Measurements from ENCODE around the gene COBL. TPM values are rescaled to one million over a fixed set of nuclear protein-coding genes. Genes with fewer than 3 reads are reported as not detected.

The COBL gene
- polyA plus RNA-seq, 3 donors = not detected

DNA sequence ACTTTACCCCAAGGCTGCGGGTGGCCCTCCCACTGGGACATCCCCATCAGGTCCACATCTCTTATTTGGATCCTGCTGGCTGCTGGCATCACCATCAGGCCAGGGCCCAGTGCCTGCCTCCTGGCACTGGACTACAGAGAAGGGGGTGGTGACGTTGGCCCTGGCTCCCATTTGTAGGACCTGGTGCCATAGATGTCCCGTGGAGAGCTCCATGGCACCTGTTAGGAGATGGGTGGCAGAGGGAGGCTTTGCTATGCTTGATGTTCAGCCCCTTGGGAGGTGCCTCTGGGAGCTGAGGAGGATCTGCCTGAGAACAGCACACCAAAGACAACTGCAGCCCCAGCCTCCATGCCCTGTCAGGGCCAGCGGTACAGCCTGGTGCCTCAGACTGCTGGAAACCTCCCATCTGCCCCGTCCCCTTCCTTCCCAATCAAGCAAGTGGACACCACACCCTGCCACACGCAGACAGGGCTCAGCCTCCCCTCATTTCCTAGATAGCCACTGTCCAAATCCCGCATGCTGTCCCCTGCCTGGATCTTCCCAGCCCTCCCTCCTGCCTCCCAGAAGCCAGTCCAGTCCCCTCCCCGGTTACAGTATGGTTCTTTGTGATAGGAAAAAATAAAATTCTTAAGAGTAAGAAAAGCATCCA lies 303.9 kb downstream of the COBL start:
- Histone ChIP-seq H3K9ac (ENCODE audit: insufficient read depth, low read length, poor library complexity, severe bottlenecking) (no peak overlapping the region), H3K79me2 (ENCODE audit: insufficient read depth, low read length) (no peaks in the 10 kb centered on the region), H3K9me3 (replicated peaks in 1 of 2; ENCODE audit: control insufficient read depth in 1 of 2, insufficient read depth in 1 of 2, low read length in 2 of 2) (no peaks in the 10 kb centered on the region), H2AFZ (ENCODE audit: insufficient read depth, low read depth, low read length, poor library complexity, severe bottlenecking) (no peak overlapping the region), H3K27me3 (ENCODE audit: control insufficient read depth in 2 of 2, insufficient read depth in 2 of 2, low read length in 2 of 2) (no peaks in the 10 kb centered on the region), H3K4me1 (ENCODE audit: control insufficient read depth in 1 of 2, insufficient read depth in 2 of 2, low read length in 2 of 2) (no peaks in the 10 kb centered on the region), H3K27ac (ENCODE audit: low read depth in 1 of 2, low read length in 2 of 2) (no peak overlapping the region), H3K4me3 (replicated peaks in 1 of 3; ENCODE audit: low read depth in 2 of 3, low read length in 3 of 3) (no peak overlapping the region), H3K36me3 (replicated peaks in 1 of 2; ENCODE audit: control insufficient read depth in 1 of 2, insufficient read depth in 2 of 2, low read length in 2 of 2) (no peaks in the 10 kb centered on the region), H3K4me2 (replicated peaks; ENCODE audit: extremely low read depth, low read length, poor library complexity, severe bottlenecking) (no peak overlapping the region), H4K20me1 (ENCODE audit: insufficient read depth, low read length) (no peaks in the 10 kb centered on the region)
- TF ChIP-seq, protein P1, sequence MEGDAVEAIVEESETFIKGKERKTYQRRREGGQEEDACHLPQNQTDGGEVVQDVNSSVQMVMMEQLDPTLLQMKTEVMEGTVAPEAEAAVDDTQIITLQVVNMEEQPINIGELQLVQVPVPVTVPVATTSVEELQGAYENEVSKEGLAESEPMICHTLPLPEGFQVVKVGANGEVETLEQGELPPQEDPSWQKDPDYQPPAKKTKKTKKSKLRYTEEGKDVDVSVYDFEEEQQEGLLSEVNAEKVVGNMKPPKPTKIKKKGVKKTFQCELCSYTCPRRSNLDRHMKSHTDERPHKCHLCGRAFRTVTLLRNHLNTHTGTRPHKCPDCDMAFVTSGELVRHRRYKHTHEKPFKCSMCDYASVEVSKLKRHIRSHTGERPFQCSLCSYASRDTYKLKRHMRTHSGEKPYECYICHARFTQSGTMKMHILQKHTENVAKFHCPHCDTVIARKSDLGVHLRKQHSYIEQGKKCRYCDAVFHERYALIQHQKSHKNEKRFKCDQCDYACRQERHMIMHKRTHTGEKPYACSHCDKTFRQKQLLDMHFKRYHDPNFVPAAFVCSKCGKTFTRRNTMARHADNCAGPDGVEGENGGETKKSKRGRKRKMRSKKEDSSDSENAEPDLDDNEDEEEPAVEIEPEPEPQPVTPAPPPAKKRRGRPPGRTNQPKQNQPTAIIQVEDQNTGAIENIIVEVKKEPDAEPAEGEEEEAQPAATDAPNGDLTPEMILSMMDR (IDR thresholded peaks at IDR 0.05) = no peak
- peaks cover 0 to 3% (median 0%) of the 10 kb centered on the region in 7 donors for H3K9me3 Mint-ChIP-seq
- H3K4me1 Mint-ChIP-seq = no peaks in the 10 kb centered on the region
- no peaks in the 10 kb centered on the region for H3K27me3 Mint-ChIP-seq (ENCODE audit: low read depth in 3 of 3)
- intact Hi-C loops (cut with micrococcal nuclease) = no loop called here
- no peak overlapping the region for H3K4me3 Mint-ChIP-seq
- WGBS (ENCODE audit: insufficient coverage) = 95% methylated on average over 4 of the region's 8 CpGs
- DNase-seq = no peak
- no peak overlapping the region for H3K27ac Mint-ChIP-seq
- H3K36me3 Mint-ChIP-seq = no peaks in the 10 kb centered on the region

DNA sequence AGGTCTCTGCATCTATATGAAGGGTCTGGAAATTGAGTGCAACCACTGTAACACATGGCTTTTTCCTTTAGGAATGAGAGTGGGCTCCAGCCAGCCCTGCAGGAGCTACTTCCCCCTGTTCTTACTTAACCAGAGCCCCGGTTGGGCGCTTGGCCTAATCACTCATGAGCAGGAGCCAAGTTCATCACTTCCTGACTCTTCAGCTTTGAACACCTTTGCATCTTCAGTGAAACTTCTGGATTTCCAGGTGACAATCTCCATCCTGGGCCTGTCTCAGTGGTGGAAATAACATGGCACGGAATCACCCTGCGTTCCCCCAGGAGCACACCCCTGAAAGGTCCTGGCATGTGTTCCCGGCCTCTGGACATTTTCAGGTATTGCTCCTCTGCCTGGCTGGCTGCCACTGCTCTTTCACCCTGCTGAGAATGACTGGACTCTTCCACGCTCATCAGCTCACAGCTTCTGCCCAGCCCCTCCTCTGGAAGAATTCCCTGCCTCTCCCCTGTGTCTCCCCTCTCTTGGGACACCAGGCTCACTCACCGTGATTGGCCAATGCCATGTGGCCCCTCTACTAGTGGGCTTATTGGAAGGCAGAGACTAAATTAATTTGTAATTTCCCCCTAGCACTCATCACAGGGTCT lies 304.8 kb downstream of the COBL start:
- Histone ChIP-seq H3K27ac (ENCODE audit: low read depth in 1 of 2, low read length in 2 of 2) (no peak overlapping the region), H3K27me3 (ENCODE audit: control insufficient read depth in 2 of 2, insufficient read depth in 2 of 2, low read length in 2 of 2) (no peaks in the 10 kb centered on the region), H3K36me3 (replicated peaks in 1 of 2; ENCODE audit: control insufficient read depth in 1 of 2, insufficient read depth in 2 of 2, low read length in 2 of 2) (no peaks in the 10 kb centered on the region), H3K4me1 (ENCODE audit: control insufficient read depth in 1 of 2, insufficient read depth in 2 of 2, low read length in 2 of 2) (no peaks in the 10 kb centered on the region), H3K4me2 (replicated peaks; ENCODE audit: extremely low read depth, low read length, poor library complexity, severe bottlenecking) (no peak overlapping the region), H3K9ac (ENCODE audit: insufficient read depth, low read length, poor library complexity, severe bottlenecking) (no peak overlapping the region), H3K9me3 (replicated peaks in 1 of 2; ENCODE audit: control insufficient read depth in 1 of 2, insufficient read depth in 1 of 2, low read length in 2 of 2) (no peaks in the 10 kb centered on the region), H3K79me2 (ENCODE audit: insufficient read depth, low read length) (no peaks in the 10 kb centered on the region), H2AFZ (ENCODE audit: insufficient read depth, low read depth, low read length, poor library complexity, severe bottlenecking) (no peak overlapping the region), H4K20me1 (ENCODE audit: insufficient read depth, low read length) (no peaks in the 10 kb centered on the region), H3K4me3 (replicated peaks in 1 of 3; ENCODE audit: low read depth in 2 of 3, low read length in 3 of 3) (no peak overlapping the region)
- 84% methylated on average over 6 of the region's 7 CpGs for WGBS (ENCODE audit: insufficient coverage)
- Mint-ChIP-seq H3K27ac (no peak overlapping the region), H3K4me3 (no peak overlapping the region), H3K27me3 (ENCODE audit: low read depth in 3 of 3) (no peaks in the 10 kb centered on the region), H3K4me1 (no peaks in the 10 kb centered on the region), H3K9me3 (peaks cover 0 to 3% (median 0%) of the 10 kb centered on the region in 7 donors), H3K36me3 (no peaks in the 10 kb centered on the region)
- DNase-seq = no peak
- intact Hi-C loops (cut with micrococcal nuclease) = no loop called here
- TF ChIP-seq, protein P1 (IDR thresholded peaks at IDR 0.05) = no peak

All from CD14-positive monocyte (primary cell).